ENCODE data around the gene TEF.

DNA sequence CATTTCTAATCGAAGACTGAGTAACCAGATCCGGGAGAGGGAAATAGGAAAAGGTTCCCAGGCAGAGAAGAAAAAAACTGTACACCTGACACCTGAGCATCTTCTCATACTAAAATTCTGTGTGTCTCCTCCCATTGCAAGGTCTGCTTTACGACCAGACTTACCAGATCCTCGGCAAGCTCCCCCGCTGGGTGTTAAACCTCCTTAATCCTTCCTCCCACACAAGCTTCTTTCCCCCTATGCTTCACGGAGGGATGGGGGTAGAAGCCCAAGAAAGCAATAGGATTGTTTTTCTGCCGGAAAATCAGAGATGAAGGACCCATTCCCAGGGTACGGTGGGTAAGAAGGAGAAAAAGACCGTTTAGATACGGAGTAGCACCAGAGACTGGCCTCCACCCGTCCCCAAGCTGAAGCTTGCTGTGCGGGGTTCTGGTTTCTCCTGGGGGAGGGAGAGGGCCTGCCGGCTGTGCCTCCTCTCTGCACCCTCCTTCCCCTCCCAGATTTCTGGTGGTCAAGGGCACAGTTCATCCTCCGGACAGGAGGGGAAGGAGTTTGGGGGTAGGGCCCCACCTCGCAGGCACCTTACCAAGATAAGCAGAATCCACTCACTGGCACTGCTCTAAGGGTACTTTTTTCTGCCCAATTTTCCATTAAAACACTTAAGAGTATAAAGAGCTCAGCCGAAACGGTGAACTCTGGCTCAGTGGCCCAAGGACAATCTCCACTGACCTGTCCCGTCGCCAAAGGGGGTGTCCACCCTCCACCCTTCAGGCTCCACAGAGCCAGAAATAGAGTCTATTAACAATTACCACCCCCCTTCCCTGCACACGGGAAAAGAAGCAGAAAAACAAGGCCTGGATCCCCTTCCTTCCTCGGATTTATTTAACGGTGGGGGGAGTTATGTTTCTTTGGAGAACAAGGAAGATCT lies 63.7 kb downstream of the TEF start:
- TF ChIP-seq EZH2phosphoT487 (IDR thresholded peaks at IDR 0.05; ENCODE audit: borderline replicate concordance), result no peak
- TF ChIP-seq, protein P1, sequence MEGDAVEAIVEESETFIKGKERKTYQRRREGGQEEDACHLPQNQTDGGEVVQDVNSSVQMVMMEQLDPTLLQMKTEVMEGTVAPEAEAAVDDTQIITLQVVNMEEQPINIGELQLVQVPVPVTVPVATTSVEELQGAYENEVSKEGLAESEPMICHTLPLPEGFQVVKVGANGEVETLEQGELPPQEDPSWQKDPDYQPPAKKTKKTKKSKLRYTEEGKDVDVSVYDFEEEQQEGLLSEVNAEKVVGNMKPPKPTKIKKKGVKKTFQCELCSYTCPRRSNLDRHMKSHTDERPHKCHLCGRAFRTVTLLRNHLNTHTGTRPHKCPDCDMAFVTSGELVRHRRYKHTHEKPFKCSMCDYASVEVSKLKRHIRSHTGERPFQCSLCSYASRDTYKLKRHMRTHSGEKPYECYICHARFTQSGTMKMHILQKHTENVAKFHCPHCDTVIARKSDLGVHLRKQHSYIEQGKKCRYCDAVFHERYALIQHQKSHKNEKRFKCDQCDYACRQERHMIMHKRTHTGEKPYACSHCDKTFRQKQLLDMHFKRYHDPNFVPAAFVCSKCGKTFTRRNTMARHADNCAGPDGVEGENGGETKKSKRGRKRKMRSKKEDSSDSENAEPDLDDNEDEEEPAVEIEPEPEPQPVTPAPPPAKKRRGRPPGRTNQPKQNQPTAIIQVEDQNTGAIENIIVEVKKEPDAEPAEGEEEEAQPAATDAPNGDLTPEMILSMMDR (conservative IDR thresholded peaks at IDR 0.05; ENCODE audit: low read length), result no peak

All from Loucy (cell line).